ENCODE results near the gene FAM149A.

GRCh38 chr4:186102931-186103330 is 1.6 kb upstream of the FAM149A start:
- TF ChIP-seq ZNF263 (CRISPR knock-in tag; IDR thresholded peaks at IDR 0.05; ENCODE audit: low read depth) (no peak), MXD4 (CRISPR knock-in tag; IDR thresholded peaks at IDR 0.05; ENCODE audit: borderline replicate concordance) (no peak), CTCF (IDR thresholded peaks at IDR 0.05) (no peak), E2F1 (CRISPR knock-in tag; IDR thresholded peaks at IDR 0.05) (no peak), ZNF317 (CRISPR knock-in tag; IDR thresholded peaks at IDR 0.05; ENCODE audit: borderline replicate concordance, low read depth) (no peak), SP1 (CRISPR knock-in tag; conservative IDR thresholded peaks at IDR 0.05) (no peak), ZNF121 (CRISPR knock-in tag; IDR thresholded peaks at IDR 0.05) (no peak), ZNF423 (CRISPR knock-in tag; IDR thresholded peaks at IDR 0.05) (no peak), NFYB (CRISPR knock-in tag; conservative IDR thresholded peaks at IDR 0.05; ENCODE audit: low read depth) (no peak), ARID4B (CRISPR knock-in tag; IDR thresholded peaks at IDR 0.05; ENCODE audit: borderline replicate concordance) (no peak), JUN (CRISPR knock-in tag; IDR thresholded peaks at IDR 0.05) (no peak), RELA (CRISPR knock-in tag; IDR thresholded peaks at IDR 0.05; ENCODE audit: borderline replicate concordance) (no peak), AFF4 (CRISPR knock-in tag; IDR thresholded peaks at IDR 0.05; ENCODE audit: borderline replicate concordance) (no peak)

Data from WTC11 (cell line).